Endometrium (tissue), 2 donors: ENCODE measurements around the gene CD55.
"Not testable (repeated sequence)": the region's sequence is repeated elsewhere in the genome, so short reads cannot be mapped to it uniquely, and the experiment has no call there.

Experiments used
- FAIRE-seq: peaks from 2 replicates; lab custom pipeline; 2012; peaks lifted over from hg19 to GRCh38; lab: Jason Lieb, UNC
- donor health status: control.
- donor health status: control.

The CD55 gene

GRCh38 chr1:207306023-207306422, 15.5 kb upstream of the CD55 start:
- no peak for FAIRE-seq

GRCh38 chr1:207306603-207307002, 14.9 kb upstream of the CD55 start:
- no peak for FAIRE-seq

GRCh38 chr1:207308451-207309190, 12.9 kb upstream of the CD55 start:
- FAIRE-seq = no peak

- no peak for FAIRE-seq
Measured at GRCh38 chr1:207309745-207310273, 11.7 kb upstream of the CD55 start.

GRCh38 chr1:207311888-207312603, 9.4 kb upstream of the CD55 start:
- FAIRE-seq = no peak

GRCh38 chr1:207312604-207312920, 8.9 kb upstream of the CD55 start:
- no peak for FAIRE-seq

GRCh38 chr1:207313131-207313530, 8.3 kb upstream of the CD55 start:
- no peak for FAIRE-seq

GRCh38 chr1:207314816-207315215, 6.7 kb upstream of the CD55 start:
- FAIRE-seq = peak; percentile 64

GRCh38 chr1:207315435-207315834, 6.0 kb upstream of the CD55 start:
- no peak for FAIRE-seq

- FAIRE-seq = no peak
Measured at GRCh38 chr1:207316141-207316540, 5.3 kb upstream of the CD55 start.

GRCh38 chr1:207316622-207317391, 4.7 kb upstream of the CD55 start:
- FAIRE-seq = no peak

- no peak for FAIRE-seq
Measured at GRCh38 chr1:207317561-207317960, 3.9 kb upstream of the CD55 start.

GRCh38 chr1:207318072-207318619, 3.3 kb upstream of the CD55 start:
- no peak for FAIRE-seq

GRCh38 chr1:207319199-207319598, 2.3 kb upstream of the CD55 start:
- FAIRE-seq = no peak

- FAIRE-seq = not testable (repeated sequence)
Measured at GRCh38 chr1:207320105-207320504, 1.4 kb upstream of the CD55 start.

- no peak for FAIRE-seq
Measured at GRCh38 chr1:207321790-207322645, 540 bp downstream of the CD55 start.

GRCh38 chr1:207323425-207324225, 2.1 kb downstream of the CD55 start:
- no peak for FAIRE-seq

- FAIRE-seq = no peak
Measured at GRCh38 chr1:207328004-207328403, 6.5 kb downstream of the CD55 start.

GRCh38 chr1:207328908-207329440, 7.5 kb downstream of the CD55 start:
- no peak for FAIRE-seq

GRCh38 chr1:207329469-207329868, 8.0 kb downstream of the CD55 start:
- FAIRE-seq = no peak
